GM19193 (cell line): ENCODE results near the gene PHF12.

ENCODE experiments used
- POLR2A ChIP-seq: IDR thresholded peaks from 4 replicates; pipeline ENCODE4 v1.6.1; 2011; ENCODE audit not compliant: insufficient read depth, insufficient read length; ENCODE audit errors: extremely low read depth

The PHF12 gene

DNA sequence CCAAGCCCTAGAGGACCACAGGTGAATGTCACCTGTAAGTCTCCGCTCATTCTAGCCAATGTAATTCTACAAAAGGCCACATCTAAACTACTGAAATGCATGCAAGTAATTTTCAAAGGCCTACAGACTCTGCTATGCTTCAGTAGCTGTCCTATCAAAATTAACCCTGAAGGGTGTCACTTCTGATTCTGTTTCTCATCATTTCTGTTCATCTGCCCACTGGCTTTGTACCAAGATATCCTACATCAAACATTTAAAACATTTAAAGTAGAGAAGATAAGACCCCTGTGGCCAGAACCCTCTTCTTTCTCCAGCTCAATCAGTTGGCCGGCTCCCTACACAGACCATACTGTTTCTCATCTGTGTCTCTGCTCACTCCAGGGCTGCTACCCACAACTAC, 21.5 kb downstream of the PHF12 start:
- no peak for TF ChIP-seq POLR2A

DNA sequence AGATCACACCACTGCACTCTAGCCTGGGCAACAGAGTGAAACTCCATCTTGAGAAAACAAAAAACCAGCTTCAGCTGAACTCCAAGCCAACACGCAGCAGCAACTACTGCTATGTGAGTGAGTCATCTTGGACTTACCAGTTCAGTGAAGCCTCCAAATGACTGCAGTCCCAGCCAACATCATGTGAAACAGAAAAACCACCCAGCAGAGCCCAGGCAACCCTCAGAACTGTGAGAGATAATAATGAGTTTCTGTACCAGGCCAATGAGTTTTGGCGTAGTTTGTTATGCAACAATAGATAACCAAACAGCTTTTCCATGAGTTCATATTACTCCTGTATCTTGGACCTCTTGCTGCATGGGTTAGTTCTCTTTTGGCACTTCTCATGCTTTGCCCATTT, 23.3 kb downstream of the PHF12 start:
- no peak for TF ChIP-seq POLR2A

DNA sequence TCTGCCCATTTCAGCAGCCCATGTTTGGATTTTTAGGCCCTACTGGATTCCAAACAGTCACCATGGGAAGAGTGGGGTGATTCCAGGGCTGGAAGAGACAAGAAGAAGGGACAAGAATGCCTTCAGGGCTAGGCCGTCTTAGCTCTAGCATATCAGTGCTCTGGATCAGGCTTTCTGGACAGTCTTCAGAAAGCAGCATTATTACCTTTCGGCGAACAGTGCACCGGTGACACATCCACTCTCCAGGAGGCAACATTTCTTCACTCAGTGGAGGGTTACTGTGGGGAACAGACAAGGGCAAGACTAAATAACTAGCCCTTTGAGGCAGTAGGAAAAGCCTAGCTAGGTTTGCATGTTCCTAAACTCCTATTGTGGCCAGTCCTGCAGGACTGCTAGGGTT, 24.5 kb downstream of the PHF12 start:
- no peak for TF ChIP-seq POLR2A

DNA sequence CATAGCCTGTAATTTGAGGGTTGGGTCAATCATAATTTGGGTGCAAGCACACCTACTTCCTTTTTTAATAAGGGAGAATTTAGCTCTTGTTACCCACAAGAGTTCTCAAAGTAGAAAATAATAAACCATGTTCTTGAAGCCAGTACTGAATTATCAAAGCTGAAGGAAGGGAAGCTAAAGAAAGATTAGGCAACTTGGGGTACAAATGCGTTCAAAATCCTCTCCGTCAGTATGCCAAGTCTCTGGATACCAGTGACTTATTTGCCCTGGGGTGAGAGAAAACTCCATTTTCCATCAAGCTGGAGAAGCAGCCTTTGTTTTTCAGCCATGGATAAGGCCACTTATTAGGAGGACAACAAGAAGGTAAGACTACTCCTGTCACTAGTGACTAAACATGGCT, 25.0 kb downstream of the PHF12 start:
- TF ChIP-seq POLR2A = no peak

DNA sequence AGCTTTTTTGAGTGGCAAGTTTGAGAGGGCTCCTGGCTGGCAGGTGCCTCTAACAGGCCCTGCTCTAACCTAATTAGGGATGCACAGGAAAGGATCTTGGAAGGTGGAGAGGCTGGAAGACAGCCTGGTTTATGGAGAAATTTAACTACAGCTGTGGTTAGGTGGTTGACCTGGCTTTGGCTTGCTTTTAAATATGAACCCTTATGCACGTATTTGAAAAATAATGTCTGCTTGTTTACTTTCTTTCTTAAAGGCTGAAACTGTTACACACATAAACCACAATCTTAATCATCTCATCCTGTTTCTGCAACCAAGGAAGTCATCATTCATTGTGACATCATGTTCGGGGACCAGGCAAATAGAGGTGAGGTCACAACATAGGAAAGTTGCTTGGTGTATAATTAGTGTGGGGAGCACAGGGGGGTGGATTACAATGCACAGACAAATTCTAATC, 25.4 kb downstream of the PHF12 start:
- TF ChIP-seq POLR2A = no peak

DNA sequence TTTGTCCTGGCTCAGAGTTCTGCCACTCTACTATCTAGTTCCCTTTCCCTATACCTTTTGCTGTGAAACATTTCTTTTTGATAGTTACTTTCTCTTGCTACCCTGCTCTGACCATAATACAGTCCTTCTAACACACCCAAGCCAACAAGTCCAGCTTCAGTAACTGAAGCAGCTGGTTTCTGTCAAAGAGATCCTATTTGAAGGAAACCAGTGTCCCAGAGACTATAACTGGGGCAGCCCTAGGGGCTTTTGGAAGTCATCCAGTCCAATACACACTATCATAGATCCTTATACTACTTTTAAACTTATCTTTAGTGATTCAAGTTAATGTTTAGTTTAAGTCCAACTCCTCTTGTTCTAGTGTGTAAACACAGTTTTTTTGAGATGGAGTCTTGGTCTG, 31.1 kb downstream of the PHF12 start:
- no peak for TF ChIP-seq POLR2A

DNA sequence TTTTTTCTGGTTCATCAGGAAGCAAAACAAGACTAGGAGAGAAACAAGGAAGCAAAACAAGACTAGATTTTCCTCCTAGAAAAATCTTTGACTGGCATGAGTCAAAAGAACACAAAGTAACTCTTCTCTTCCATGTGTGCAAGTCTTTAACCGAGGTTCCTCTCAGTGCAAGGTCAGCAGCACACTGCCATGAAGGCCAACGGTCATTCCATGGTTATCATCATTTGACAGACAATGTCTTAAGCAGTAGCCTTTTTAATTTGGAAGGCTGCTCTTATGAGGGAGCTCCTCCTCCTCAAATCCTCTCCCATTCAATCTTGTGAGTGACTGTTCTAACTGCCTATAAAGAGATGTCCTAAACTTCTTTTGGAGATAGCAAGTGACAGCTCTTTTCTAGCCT, 33.0 kb downstream of the PHF12 start:
- TF ChIP-seq POLR2A = no peak

DNA sequence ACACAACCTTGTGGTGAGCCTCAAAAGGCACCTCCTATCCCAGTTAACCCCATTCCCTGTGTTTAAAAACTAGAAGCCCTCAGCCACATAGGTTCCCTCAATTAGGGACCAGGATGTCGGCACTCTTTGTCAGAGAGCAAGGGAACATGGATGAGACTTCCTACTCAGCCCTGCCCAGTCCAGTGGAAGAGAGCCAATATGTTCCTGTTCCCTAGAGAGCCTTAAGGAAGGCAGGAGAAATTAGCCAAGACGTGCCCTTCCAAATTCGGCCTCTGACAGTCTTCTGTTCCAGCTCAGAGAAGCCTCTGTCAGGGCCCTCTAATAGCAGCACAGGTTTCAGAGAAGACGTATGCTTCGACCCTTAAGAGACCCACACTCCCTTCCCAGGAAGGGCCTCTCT, 33.9 kb downstream of the PHF12 start:
- no peak for TF ChIP-seq POLR2A

DNA sequence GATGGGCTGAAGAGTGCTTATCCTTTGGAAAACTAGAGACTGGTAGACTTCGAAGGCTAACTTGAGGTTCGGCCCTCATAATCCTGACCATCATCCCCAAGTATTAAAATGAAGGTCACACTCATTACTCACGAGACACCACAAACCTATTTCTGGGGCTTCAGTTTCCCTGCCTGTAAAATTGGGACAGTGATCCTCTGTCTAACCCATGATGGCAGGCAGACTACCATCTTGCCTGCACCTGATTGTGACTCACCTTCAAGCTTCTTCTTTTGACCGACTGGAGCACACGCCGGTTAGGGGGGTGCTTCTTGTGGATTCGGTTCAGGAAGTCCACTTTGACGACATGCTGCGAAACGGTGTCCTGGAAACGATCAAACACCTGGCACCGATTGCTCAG, 34.3 kb downstream of the PHF12 start:
- no peak for TF ChIP-seq POLR2A

DNA sequence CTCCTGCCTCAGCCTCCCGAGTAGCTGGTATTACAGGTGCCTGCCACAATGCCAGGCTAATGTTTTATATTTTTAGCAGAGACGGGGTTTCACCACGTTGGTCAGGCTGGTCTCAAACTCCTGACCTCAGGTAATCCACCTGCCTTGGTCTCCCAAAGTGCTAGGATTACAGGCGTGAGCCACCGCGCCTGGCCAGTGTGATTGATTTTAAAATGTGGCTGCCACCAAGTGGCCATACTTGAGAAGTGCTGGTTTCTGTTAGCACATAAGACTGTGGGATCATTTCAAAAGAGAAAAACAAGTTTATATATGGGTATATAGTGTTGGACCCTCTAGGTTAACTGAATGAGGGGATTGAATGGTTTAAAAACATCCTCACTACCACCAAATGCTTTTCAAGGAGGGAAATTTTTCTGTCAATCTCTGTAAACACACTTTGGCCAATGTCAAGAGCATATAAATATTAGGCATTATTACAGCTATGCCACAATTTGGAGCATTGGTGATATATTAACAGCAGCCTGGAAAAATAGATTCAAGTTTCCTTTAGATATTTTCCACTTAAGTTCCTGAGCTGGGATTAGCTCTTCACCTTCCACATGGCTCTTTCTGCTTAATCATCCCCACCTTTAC, 34.9 kb downstream of the PHF12 start:
- TF ChIP-seq POLR2A = no peak

DNA sequence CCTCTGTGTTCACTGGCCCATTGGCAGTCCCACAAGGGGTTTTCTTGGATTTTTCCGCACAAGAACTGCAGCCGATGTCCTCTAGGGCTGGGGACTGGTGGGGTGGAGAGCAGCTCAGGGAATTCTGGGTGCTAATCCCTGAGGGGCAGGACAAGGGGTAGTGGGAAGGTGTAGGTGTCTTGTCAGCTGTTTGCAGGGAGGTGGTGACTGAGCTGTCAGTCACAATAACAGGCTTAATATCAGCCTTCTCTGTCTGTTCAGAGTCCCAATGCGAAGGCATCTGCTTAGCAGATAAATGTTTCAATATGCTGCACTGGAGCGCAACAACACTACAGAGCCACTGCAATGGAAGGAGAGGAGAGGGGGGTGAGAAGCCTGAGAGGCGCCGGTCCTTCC, 38.4 kb downstream of the PHF12 start:
- TF ChIP-seq POLR2A = no peak

DNA sequence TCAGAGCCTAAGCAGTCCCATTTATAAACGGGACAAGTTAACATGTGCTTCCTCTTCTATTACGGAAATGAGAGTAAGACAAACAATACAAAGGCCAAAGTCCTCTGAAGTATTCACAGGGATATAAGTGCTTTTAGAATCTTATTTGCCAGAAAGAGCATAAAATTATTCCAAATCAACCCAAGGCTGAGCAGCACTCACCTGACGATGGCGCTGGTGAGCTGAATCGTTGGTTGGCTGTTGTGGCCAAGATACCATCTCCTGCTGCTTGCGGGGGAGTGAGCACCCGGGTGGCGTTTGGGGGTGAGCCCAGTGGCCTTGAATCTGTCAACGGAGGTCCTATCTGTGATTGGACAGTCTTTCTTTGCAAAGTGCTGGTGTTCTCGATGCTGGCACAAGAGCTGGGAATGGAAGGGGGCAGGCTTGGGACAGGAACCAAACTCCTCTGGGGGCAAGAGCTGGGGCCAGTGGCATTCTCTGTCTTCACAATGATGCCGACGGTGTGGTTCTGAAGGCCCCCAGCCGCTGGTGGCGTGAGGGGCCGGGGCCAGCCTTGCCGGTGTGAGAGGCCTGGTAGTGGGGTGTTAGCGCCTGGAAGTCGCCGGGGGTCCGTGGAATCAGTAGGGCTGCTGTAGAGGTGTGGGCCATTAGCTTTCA, 38.9 kb downstream of the PHF12 start:
- TF ChIP-seq POLR2A = no peak

DNA sequence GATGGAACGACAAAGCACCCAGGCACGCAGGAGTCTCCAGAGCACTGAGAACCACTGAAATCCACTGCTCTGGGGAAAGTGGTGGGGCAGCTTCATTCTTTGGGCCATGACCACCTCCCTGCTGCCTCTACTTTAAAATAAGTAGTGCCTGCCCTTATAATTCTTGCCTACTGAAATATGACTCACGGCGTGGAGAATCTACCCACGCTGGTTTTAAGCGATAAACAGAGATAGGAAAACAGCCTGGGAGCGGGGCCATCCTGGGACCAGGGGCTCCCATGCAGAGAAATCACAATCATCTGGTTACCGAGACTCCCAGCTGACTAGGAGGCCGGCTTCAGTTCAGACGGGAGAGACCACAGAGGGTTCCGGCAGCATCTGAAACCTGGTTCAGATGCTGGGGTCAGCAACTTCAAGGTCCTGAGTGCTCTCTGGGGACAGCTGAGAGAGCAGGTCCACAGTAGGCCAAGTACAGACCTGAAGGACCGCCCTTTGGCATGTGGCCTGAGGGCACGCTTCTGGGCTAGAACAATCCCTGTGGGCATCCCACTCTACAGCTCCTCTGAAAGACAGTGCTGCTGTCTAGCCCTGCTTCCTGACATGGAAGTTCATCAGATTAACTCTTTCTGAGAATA, 39.8 kb downstream of the PHF12 start:
- no peak for TF ChIP-seq POLR2A

DNA sequence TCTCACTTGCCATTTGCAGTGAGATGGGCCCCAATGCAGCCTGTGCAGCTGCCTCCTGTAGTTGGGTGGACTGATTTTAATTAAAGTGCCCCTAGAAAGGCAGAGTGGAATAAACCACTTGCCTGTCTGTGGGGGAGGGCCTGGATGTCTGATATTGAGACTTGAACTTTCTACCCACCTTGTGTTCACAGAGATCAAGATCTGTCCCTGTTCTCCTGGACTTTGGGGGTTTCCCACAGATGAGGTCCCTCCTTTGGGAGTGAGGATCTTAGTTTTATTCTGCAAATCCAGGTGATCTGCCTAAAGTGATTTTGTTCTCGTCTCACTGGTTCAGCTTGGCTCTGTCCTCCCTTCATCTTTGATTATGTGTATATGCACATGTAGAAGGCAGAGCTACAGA, 40.8 kb downstream of the PHF12 start:
- TF ChIP-seq POLR2A = no peak

DNA sequence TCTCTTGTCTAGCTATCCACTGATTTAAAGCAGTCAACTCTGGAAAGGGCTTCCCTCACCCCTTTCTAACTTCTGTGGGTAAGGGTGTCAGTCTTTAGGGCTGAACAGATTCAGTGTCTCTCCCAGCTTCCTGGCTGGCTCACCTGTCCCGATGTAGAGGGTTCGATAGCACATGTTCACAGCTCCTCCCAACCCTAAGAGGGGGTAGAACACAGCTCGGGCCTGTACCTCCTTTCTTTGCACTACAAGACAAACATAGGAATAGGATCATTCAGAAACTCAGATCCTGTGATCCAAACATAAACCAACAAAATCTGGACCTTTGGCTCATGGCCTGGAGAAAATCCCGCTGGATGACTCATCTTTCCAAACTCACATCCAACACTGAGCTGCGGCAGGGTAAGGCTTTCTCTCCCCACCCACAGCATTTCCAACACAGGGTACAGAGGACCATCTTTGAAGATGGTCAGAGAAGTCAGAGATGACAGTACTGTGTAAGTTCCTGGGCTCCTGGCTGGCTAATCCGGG, 42.6 kb downstream of the PHF12 start:
- TF ChIP-seq POLR2A = no peak
